Thyroid gland (tissue), 4 donors: ENCODE data around the gene SLC8A1.

ENCODE experiments used
- POLR2A ChIP-seq, 2 donors: fragments of 450-650 bp; IDR thresholded peaks; one replicate each; pipeline ENCODE4 v1.6.1; 2017; ENCODE audit warnings: antibody characterized with exemption in 2 of 2, mild to moderate bottlenecking in 2 of 2, moderate library complexity in 1 of 2
- TF ChIP-seq, protein P1 (sequence below), 6 experiments: fragments of 200-600 bp in 3 of 6; fragments of 450-650 bp in 3 of 6; sonication (generic) in 3 of 6; IDR thresholded peaks; one replicate each; pipeline ENCODE4 v1.5.1; 2016 to 2019; ENCODE audit warnings: antibody characterized with exemption in 6 of 6, mild to moderate bottlenecking in 2 of 6, inconsistent platforms in 1 of 6, moderate library complexity in 1 of 6

DNA sequence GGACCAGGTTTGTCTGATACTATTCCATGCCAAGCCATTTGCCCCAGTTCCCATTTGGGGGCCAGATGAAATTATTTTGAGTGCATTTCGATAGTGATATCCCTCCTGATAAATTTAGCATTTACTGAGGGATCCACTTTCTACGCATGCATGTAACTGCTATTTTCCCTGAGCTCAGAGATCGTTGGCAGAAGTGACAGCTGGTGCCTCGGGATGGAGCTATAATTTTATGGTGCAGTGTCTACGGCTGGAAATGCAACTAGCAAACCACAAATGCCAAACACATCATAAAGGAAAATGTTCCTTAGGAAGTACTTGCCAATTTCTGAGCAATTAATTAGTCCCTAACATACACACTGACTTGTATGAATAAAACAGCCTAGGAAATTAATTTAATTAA lies 254.8 kb downstream of the SLC8A1 start:
- TF ChIP-seq, protein P1, sequence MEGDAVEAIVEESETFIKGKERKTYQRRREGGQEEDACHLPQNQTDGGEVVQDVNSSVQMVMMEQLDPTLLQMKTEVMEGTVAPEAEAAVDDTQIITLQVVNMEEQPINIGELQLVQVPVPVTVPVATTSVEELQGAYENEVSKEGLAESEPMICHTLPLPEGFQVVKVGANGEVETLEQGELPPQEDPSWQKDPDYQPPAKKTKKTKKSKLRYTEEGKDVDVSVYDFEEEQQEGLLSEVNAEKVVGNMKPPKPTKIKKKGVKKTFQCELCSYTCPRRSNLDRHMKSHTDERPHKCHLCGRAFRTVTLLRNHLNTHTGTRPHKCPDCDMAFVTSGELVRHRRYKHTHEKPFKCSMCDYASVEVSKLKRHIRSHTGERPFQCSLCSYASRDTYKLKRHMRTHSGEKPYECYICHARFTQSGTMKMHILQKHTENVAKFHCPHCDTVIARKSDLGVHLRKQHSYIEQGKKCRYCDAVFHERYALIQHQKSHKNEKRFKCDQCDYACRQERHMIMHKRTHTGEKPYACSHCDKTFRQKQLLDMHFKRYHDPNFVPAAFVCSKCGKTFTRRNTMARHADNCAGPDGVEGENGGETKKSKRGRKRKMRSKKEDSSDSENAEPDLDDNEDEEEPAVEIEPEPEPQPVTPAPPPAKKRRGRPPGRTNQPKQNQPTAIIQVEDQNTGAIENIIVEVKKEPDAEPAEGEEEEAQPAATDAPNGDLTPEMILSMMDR (IDR thresholded peaks at IDR 0.05): no peak
- no peak for TF ChIP-seq POLR2A (IDR thresholded peaks at IDR 0.05)
